DMS 273 (cell line): ENCODE results near the gene SETDB1.
"Not testable (repeated sequence)": the region's sequence is repeated elsewhere in the genome, so short reads cannot be mapped to it uniquely, and the experiment has no call there.

Source experiments
- DNase-seq: peaks from one replicate; lab custom pipeline; 2025; ENCODE audit not compliant: unreplicated experiment; lab: John Stamatoyannopoulos, UW

The SETDB1 gene

GRCh38 chr1:150926097-150926741, at the start of gene SETDB1:
SETDB1 (plus strand) TSS chr1:150926363; CDS start chr1:150927715, 1,352 bp downstream.
- DNase-seq: peak; percentile 100

GRCh38 chr1:150878931-150879330, 47.2 kb upstream of the SETDB1 start:
- not testable (repeated sequence) for DNase-seq

GRCh38 chr1:150881331-150882070, 44.7 kb upstream of the SETDB1 start:
- DNase-seq: no peak

- not testable (repeated sequence) for DNase-seq
Measured at GRCh38 chr1:150883121-150883520, 43.0 kb upstream of the SETDB1 start.

- DNase-seq: no peak
Measured at GRCh38 chr1:150887018-150887417, 39.1 kb upstream of the SETDB1 start, which contains the start of gene CTXND2. CTXND2 (plus strand) TSS chr1:150887136; CDS start chr1:150912315, 25,179 bp downstream.

GRCh38 chr1:150888727-150889126, 37.4 kb upstream of the SETDB1 start:
- no peak for DNase-seq

GRCh38 chr1:150890033-150890416, 36.1 kb upstream of the SETDB1 start:
- DNase-seq: no peak

- DNase-seq: no peak
Measured at GRCh38 chr1:150893336-150893913, 32.7 kb upstream of the SETDB1 start.

GRCh38 chr1:150895618-150896017, 30.5 kb upstream of the SETDB1 start:
- DNase-seq: peak; percentile 87

GRCh38 chr1:150899795-150900194, 26.4 kb upstream of the SETDB1 start:
- DNase-seq: not testable (repeated sequence)

- no peak for DNase-seq
Measured at GRCh38 chr1:150902346-150902745, 23.8 kb upstream of the SETDB1 start.

- DNase-seq: no peak
Measured at GRCh38 chr1:150902751-150903150, 23.4 kb upstream of the SETDB1 start.

GRCh38 chr1:150905301-150905700, 20.9 kb upstream of the SETDB1 start:
- no peak for DNase-seq

GRCh38 chr1:150906329-150906728, 19.8 kb upstream of the SETDB1 start:
- no peak for DNase-seq

- no peak for DNase-seq
Measured at GRCh38 chr1:150906813-150907212, 19.4 kb upstream of the SETDB1 start.

- DNase-seq: no peak
Measured at GRCh38 chr1:150909585-150910180, 16.5 kb upstream of the SETDB1 start.

GRCh38 chr1:150912623-150913022, 13.5 kb upstream of the SETDB1 start:
- no peak for DNase-seq

GRCh38 chr1:150917387-150917786, 8.8 kb upstream of the SETDB1 start:
- DNase-seq: no peak

GRCh38 chr1:150922519-150922975, 3.6 kb upstream of the SETDB1 start:
- peak; percentile 100 for DNase-seq

- no peak for DNase-seq
Measured at GRCh38 chr1:150925080-150925479, 1.1 kb upstream of the SETDB1 start.

- no peak for DNase-seq
Measured at GRCh38 chr1:150927624-150928023, 1.5 kb downstream of the SETDB1 start.

- DNase-seq: no peak
Measured at GRCh38 chr1:150928286-150928685, 2.1 kb downstream of the SETDB1 start.
